Kidney (tissue), 14 donors: ENCODE measurements around the gene TEX19. TPM values are rescaled to one million over a fixed set of nuclear protein-coding genes. Genes with fewer than 3 reads are reported as not detected.
"Not testable (repeated sequence)": the region's sequence is repeated elsewhere in the genome, so short reads cannot be mapped to it uniquely, and the experiment has no call there.

ENCODE experiments used
- DNase-seq, 5 donors: peaks; one replicate each; pipeline ENCODE4 v3.0.0-alpha.2; 2013 to 2020
- FAIRE-seq: peaks from 2 replicates; lab custom pipeline; 2012; peaks lifted over from hg19 to GRCh38; lab: Jason Lieb, UNC
- H3K27ac ChIP-seq, 2 donors: one replicate each; pipeline ENCODE4 v1.7.0; 2013; ENCODE audit warnings: low read depth in 2 of 2, low read length in 2 of 2, inconsistent platforms in 1 of 2
- H3K27me3 ChIP-seq: one replicate; pipeline ENCODE4 v1.7.1; 2013; ENCODE audit warnings: low read length, inconsistent platforms; ENCODE audit not compliant: control insufficient read depth, insufficient read depth
- H3K36me3 ChIP-seq, 3 donors: one replicate each; pipeline versions ENCODE4 v1.7.0 to v1.7.1; 2013; ENCODE audit warnings: low read length in 3 of 3, control low read depth in 1 of 3, inconsistent platforms in 1 of 3; ENCODE audit not compliant: insufficient read depth in 3 of 3, control insufficient read depth in 2 of 3
- H3K4me1 ChIP-seq, 3 donors: one replicate each; pipeline versions ENCODE4 v1.7.0 to v1.7.1; 2013; ENCODE audit warnings: low read length in 3 of 3, inconsistent platforms in 1 of 3, low read depth in 1 of 3; ENCODE audit not compliant: control insufficient read depth in 2 of 3, insufficient read depth in 2 of 3
- H3K4me3 ChIP-seq, 3 donors: one replicate each; pipeline versions ENCODE4 v1.7.0 to v1.8.1; 2013; ENCODE audit warnings: low read length in 3 of 3, control low read depth in 1 of 3, inconsistent platforms in 1 of 3
- H3K9ac ChIP-seq, 3 donors: one replicate each; pipeline versions ENCODE4 v1.7.0 to v1.7.1; 2013; ENCODE audit warnings: low read length in 3 of 3, control low read depth in 1 of 3, inconsistent platforms in 1 of 3
- H3K9me3 ChIP-seq, 3 donors: one replicate each; pipeline versions ENCODE4 v1.7.0 to v1.7.1; 2013; ENCODE audit warnings: low read length in 3 of 3, control low read depth in 1 of 3, inconsistent platforms in 1 of 3; ENCODE audit not compliant: control insufficient read depth in 2 of 3, insufficient read depth in 1 of 3
- intact Hi-C: fragments of 100-400 bp; cut with DNase I; formaldehyde crosslinking; loops from one replicate; pipeline ENCODE4 v1.11.1; 2022
- polyA plus RNA-seq: library from polyadenylated mRNA; stranded (reverse); fragments of 350-450 nt; fragmentation: Illumina TruSeq; extraction: RNeasy Lipid Tissue Mini Kit (QIAGEN cat#74804); gene quantifications from one replicate; pipeline ENCODE4 v1.2.3, GENCODE V29; 2014; ENCODE audit warnings: low read depth, low replicate concordance; ENCODE audit not compliant: insufficient read depth
- total RNA-seq: library from RNA; stranded (reverse); fragmentation: NEBNext Ultra II Directional; extraction: Animal tissue kit (Norgen Biotek cat#: 25700); gene quantifications from one replicate; pipeline ENCODE4 v1.2.1, GENCODE V29; 2021
- TF ChIP-seq, protein P1 (sequence below): IDR thresholded peaks from 3 replicates; pipeline ENCODE4 v1.5.1; 2012; ENCODE audit warnings: mild to moderate bottlenecking, moderate library complexity, borderline replicate concordance; ENCODE audit not compliant: insufficient read depth; ENCODE audit errors: extremely low read depth
- donor health status: control.
- donor health status: control.
- donor health status: control.
- donor health status: control.
- donor health status: control.
- donor health status: DM: yes; HTN: yes; CAD: no.
- donor health status: Normal renal cell carcinoma (clear cell type).

TEX19 gene
- total and polyA plus RNA-seq, 2 donors from 2014 or later: not detected

DNA sequence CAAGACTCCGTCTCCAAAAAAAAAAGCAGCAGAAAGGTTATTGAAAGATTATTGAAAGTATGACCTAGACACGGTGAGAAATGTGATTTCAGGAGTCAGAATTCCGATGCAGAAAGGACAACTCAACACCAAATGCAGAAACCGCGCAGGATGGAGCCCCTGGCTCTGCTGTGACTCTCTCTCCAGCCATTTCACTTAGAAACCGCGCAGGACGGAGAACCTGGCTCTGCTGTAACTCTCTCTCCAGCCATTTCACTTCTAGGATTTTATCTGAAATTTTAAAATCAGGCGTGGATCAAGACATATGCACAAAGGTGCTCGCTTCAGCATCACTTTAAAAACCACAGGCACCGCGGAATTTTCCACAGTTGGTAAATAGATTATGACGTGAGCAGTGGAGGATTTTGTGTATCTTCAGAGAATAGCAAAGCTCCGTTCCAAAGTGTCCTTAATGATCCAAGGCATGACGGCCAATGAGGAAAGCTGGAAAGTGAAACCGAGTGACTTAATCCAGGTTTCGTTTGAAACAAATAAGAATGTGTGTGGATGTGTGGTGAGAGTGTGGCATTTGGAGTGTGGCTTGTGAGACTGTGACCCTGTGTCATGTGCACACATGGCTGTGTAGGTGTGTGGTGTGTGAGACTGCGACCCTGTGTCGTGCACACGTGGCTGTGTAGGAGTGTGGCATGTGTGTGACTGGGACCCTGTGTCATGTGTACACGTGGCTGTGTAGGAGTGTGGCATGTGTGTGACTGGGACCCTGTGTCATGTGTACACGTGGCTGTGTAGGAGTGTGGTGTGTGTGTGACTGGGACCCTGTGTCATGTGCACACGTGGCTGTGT lies 22.0 kb downstream of the TEX19 start:
- intact Hi-C loops: no loop called here
- FAIRE-seq: no peak
- DNase-seq: no peak
- Histone ChIP-seq H3K9ac (no peak overlapping the region), H3K27me3 (peaks cover 2% of the 10 kb centered on the region), H3K36me3 (no peaks in the 10 kb centered on the region), H3K9me3 (no peaks in the 10 kb centered on the region), H3K4me3 (peak overlapping the region in 1 of 3 donors; percentile 2), H3K4me1 (peaks cover 0 to 9% (median 0%) of the 10 kb centered on the region in 3 donors), H3K27ac (no peak overlapping the region)
- TF ChIP-seq, protein P1, sequence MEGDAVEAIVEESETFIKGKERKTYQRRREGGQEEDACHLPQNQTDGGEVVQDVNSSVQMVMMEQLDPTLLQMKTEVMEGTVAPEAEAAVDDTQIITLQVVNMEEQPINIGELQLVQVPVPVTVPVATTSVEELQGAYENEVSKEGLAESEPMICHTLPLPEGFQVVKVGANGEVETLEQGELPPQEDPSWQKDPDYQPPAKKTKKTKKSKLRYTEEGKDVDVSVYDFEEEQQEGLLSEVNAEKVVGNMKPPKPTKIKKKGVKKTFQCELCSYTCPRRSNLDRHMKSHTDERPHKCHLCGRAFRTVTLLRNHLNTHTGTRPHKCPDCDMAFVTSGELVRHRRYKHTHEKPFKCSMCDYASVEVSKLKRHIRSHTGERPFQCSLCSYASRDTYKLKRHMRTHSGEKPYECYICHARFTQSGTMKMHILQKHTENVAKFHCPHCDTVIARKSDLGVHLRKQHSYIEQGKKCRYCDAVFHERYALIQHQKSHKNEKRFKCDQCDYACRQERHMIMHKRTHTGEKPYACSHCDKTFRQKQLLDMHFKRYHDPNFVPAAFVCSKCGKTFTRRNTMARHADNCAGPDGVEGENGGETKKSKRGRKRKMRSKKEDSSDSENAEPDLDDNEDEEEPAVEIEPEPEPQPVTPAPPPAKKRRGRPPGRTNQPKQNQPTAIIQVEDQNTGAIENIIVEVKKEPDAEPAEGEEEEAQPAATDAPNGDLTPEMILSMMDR: no peak

DNA sequence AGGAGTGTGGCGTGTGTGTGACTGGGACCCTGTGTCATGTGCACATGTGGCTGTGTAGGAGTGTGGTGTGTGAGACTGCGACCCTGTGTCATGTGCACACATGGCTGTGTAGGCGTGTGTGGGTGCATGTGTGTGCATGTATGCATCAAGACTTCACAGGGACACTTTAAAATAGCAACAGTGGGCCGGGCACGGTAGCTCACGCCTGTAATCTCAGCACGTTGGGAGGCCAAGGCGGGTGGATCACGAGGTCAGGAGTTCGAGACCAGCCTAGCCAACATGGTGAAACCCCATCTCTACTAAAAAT lies 22.6 kb downstream of the TEX19 start:
- peak in 1 of 5 donors; percentile 45 for DNase-seq
- intact Hi-C loops, H3K27me3 ChIP-seq: not testable (repeated sequence)

DNA sequence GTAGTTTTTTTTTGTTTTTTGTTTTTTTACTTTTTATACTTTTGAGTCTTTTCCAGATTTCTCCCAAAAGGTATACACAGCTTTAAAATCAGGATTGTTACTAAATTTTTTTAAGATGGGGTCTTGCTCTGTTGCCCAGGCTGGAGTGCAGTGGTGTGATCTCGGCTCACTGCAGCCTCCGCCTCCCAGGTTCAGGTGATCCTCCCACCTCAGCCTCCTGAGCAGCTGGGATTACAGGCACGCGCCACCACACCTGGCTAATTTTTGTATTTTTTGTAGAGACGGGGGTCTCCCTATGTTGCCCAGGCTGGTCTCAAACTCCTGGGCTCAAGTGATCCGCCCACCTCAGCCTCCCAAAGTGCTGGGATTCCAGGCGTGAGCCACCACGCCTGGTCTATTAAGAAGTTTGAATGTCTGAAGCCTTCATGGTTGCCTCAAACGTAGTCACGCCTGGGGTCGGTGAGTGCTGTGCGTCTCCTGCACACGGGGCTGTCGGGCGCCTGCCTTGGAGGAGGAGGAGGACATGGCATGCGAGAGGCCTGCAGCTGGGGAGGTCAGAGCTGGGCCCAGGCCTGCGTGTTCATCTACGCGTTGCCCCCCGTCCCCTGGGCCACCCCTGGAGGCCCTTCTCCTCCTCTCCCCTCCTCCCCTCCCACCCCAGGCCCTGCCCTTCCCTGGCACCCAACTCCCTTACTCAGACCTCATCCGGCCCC lies 23.3 kb downstream of the TEX19 start:
- not testable (repeated sequence) for H3K27me3 ChIP-seq

More for the DNA sequence above, 22.6 kb downstream of the TEX19 start:
- H3K9ac ChIP-seq, FAIRE-seq, H3K4me3 ChIP-seq, H3K9me3 ChIP-seq, H3K27ac ChIP-seq, H3K4me1 ChIP-seq, H3K36me3 ChIP-seq: not testable (repeated sequence)

DNA sequence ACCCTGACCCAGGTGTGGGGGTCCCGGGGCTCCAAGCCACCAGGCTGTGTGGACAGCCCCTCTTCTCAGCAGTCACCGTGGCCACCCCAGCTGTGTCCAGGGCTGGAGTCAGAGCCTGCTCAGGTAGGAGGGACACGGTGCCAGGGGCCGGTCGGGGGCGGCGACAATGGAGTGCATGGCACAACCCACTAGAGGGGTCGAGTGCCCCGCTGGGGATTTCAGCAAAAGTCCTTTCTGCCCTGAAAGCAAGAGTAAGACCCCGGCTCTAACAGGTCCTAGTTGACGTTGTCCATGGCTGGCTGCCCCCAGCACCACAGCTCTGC lies 23.8 kb downstream of the TEX19 start:
- Histone ChIP-seq H3K9me3 (no peaks in the 10 kb centered on the region), H3K27me3 (peaks cover 2% of the 10 kb centered on the region), H3K4me3 (no peak overlapping the region), H3K4me1 (peaks cover 0 to 9% (median 0%) of the 10 kb centered on the region in 3 donors), H3K36me3 (no peaks in the 10 kb centered on the region), H3K9ac (no peak overlapping the region), H3K27ac (no peak overlapping the region)
- DNase-seq (no peak), FAIRE-seq (no peak)
- intact Hi-C loops: no loop called here
- TF ChIP-seq, protein P1: no peak

More for the DNA sequence above, 23.3 kb downstream of the TEX19 start:
- intact Hi-C loops, H3K4me1 ChIP-seq, H3K9me3 ChIP-seq, H3K4me3 ChIP-seq, H3K27ac ChIP-seq, H3K9ac ChIP-seq, FAIRE-seq, H3K36me3 ChIP-seq: not testable (repeated sequence)
- peak in 1 of 5 donors; percentile 66 for DNase-seq
